HCT116 (cell line): ENCODE results near the gene TMEM135. TPM values are rescaled to one million over a fixed set of nuclear protein-coding genes. Genes with fewer than 3 reads are reported as not detected.

Source experiments
- ATAC-seq: fragments of 200-7000 bp; cut with Tn5 transposase; 2 replicates; pipeline ENCODE4 v1.9.1; 2020; ENCODE audit warnings: mild to moderate bottlenecking, moderate library complexity
- BruUV-seq: library from RNA; stranded (reverse); fragments of 400-500 nt; replicated peaks from 2 replicates; lab custom pipeline; 2021; lab: Mats Ljungman, UMichigan
- CTCF ChIA-PET: fragments of 300-600 bp; sonication (Branson Sonifier 250); formaldehyde crosslinking; loops from one replicate; lab custom pipeline; 2021; ENCODE audit warnings: antibody characterized with exemption; lab: Charles Lee
- POLR2A ChIA-PET: fragments of 300-600, 350-600 bp; sonication (Branson Sonifier 250); formaldehyde crosslinking; loops from one replicate; lab custom pipeline; 2021; ENCODE audit warnings: antibody characterized with exemption; lab: Charles Lee
- RAD21 ChIA-PET, 2 experiments: fragments of 300-600 bp; sonication (Branson Sonifier 250); formaldehyde crosslinking; loops; one replicate each; lab custom pipeline; 2023; ENCODE audit warnings: low total read pairs in 2 of 2; ENCODE audit not compliant: uncharacterized antibody in 2 of 2, unreplicated experiment in 2 of 2, low non-redundant PET in 1 of 2; lab: Charles Lee
- DNase-seq: peaks from one replicate; pipeline ENCODE4 v3.0.0-alpha.2; 2010; ENCODE audit warnings: low read depth, low spot score
- H2AFZ ChIP-seq: fragments of 200-600 bp; shearing (Covaris generic), sonication (generic); 2 replicates; pipeline ENCODE4 v1.6.1; 2017; ENCODE audit warnings: low read depth, mixed run types, mixed read lengths, antibody characterized with exemption, low read length; ENCODE audit not compliant: poor library complexity, severe bottlenecking
- H3K27ac ChIP-seq: 2 replicates; pipeline ENCODE4 v1.5.1; 2012; ENCODE audit warnings: low read depth, low read length
- H3K27me3 ChIP-seq: fragments of 200-600 bp; sonication (generic); 2 replicates; pipeline ENCODE4 v1.6.1; 2016; ENCODE audit warnings: mixed run types, low read length, mixed read lengths; ENCODE audit not compliant: insufficient read depth
- H3K36me3 ChIP-seq, 2 experiments: fragments of 200-500 bp in 1 of 2; fragments of 200-600 bp in 1 of 2; sonication (Bioruptor generic) in 1 of 2; sonication (generic) in 1 of 2; 2 replicates each; pipeline versions ENCODE4 v1.5.1 to v1.6.1; 2014 to 2016; ENCODE audit warnings: low read length in 2 of 2, inconsistent platforms in 1 of 2, mixed read lengths in 1 of 2, mixed run types in 1 of 2; ENCODE audit not compliant: insufficient read depth in 2 of 2, control insufficient read depth in 1 of 2
- H3K4me1 ChIP-seq, 2 experiments: fragments of 200-600 bp in 1 of 2; sonication (generic) in 1 of 2; 2 replicates each; pipeline versions ENCODE4 v1.5.1 to v1.6.1; 2012 to 2017; ENCODE audit warnings: low read length in 2 of 2, inconsistent platforms in 1 of 2, mild to moderate bottlenecking in 1 of 2, mixed read lengths in 1 of 2, mixed run types in 1 of 2, moderate library complexity in 1 of 2; ENCODE audit not compliant: insufficient read depth in 2 of 2, control insufficient read depth in 1 of 2
- H3K4me2 ChIP-seq: fragments of 200-600 bp; sonication (generic); 2 replicates; pipeline ENCODE4 v1.6.1; 2017; ENCODE audit warnings: mixed run types, low read length, mixed read lengths
- H3K4me3 ChIP-seq, 2 experiments: fragments of 200-600 bp in 1 of 2; sonication (generic) in 1 of 2; replicated peaks in 1 of 2; 2 replicates each; pipeline ENCODE4 v1.5.1; 2011 to 2016; ENCODE audit warnings: low read length in 2 of 2, control low read depth in 1 of 2, low read depth in 1 of 2, mild to moderate bottlenecking in 1 of 2, mixed read lengths in 1 of 2, mixed run types in 1 of 2
- H3K79me2 ChIP-seq: fragments of 200-600 bp; sonication (generic); 2 replicates; pipeline ENCODE4 v1.6.1; 2017; ENCODE audit warnings: mild to moderate bottlenecking, mixed run types, low read length, moderate library complexity, mixed read lengths; ENCODE audit not compliant: insufficient read depth
- H3K9ac ChIP-seq: fragments of 200-600 bp; sonication (generic); 2 replicates; pipeline ENCODE4 v1.6.1; 2016; ENCODE audit warnings: low read length, mixed read lengths
- H3K9me2 ChIP-seq: fragments of 200-600 bp; sonication (generic), shearing (Covaris generic); 2 replicates; pipeline ENCODE4 v1.6.1; 2017; ENCODE audit warnings: mixed run types, mild to moderate bottlenecking, moderate library complexity; ENCODE audit not compliant: insufficient read depth
- H3K9me3 ChIP-seq, 2 experiments: fragments of 200-500 bp in 1 of 2; fragments of 200-600 bp in 1 of 2; sonication (Bioruptor generic) in 1 of 2; sonication (generic) in 1 of 2; 2 replicates each; pipeline ENCODE4 v1.6.1; 2014 to 2017; ENCODE audit warnings: low read length in 2 of 2, mixed read lengths in 2 of 2, inconsistent platforms in 1 of 2, low read depth in 1 of 2, mild to moderate bottlenecking in 1 of 2, mixed run types in 1 of 2, moderate library complexity in 1 of 2; ENCODE audit not compliant: control insufficient read depth in 1 of 2, insufficient read depth in 1 of 2
- H4K20me1 ChIP-seq: fragments of 200-600 bp; sonication (generic), shearing (Covaris generic); 2 replicates; pipeline ENCODE4 v1.6.1; 2017; ENCODE audit warnings: mixed run types, mild to moderate bottlenecking, moderate library complexity; ENCODE audit not compliant: insufficient read depth
- CBX3 ChIP-seq: IDR thresholded peaks from 2 replicates; pipeline ENCODE4 v1.6.1; 2012; ENCODE audit warnings: low read depth
- CEBPB ChIP-seq: IDR thresholded peaks from 2 replicates; pipeline ENCODE4 v1.6.1; 2012; ENCODE audit warnings: low read depth
- EGR1 ChIP-seq: IDR thresholded peaks from 2 replicates; pipeline ENCODE4 v1.6.1; 2012; ENCODE audit warnings: low read depth
- ELF1 ChIP-seq: IDR thresholded peaks from 2 replicates; pipeline ENCODE4 v1.6.1; 2012; ENCODE audit warnings: low read depth, borderline replicate concordance
- EZH2 ChIP-seq: fragments of 200-600 bp; sonication (generic); IDR thresholded peaks from 2 replicates; pipeline ENCODE4 v1.6.1; 2017; ENCODE audit warnings: antibody characterized with exemption, mixed run types
- JUND ChIP-seq: IDR thresholded peaks from 2 replicates; pipeline ENCODE4 v1.6.1; 2012
- POLR2AphosphoS5 ChIP-seq: IDR thresholded peaks from 2 replicates; pipeline ENCODE4 v1.6.1; 2011; ENCODE audit warnings: mild to moderate bottlenecking, low read depth, low read length, moderate library complexity
- RAD21 ChIP-seq: IDR thresholded peaks from 2 replicates; pipeline ENCODE4 v1.6.1; 2012; ENCODE audit warnings: low read depth, mild to moderate bottlenecking
- SIN3A ChIP-seq: IDR thresholded peaks from 2 replicates; pipeline ENCODE4 v1.6.1; 2012; ENCODE audit warnings: low read depth
- SRF ChIP-seq: IDR thresholded peaks from 2 replicates; pipeline ENCODE4 v1.6.1; 2012; ENCODE audit warnings: low read depth
- TCF7L2 ChIP-seq: IDR thresholded peaks from 2 replicates; pipeline ENCODE4 v1.7.0; 2011; ENCODE audit warnings: borderline replicate concordance, inconsistent platforms; ENCODE audit not compliant: insufficient read depth, insufficient read length; ENCODE audit errors: extremely low read depth
- YY1 ChIP-seq: IDR thresholded peaks from 2 replicates; pipeline ENCODE4 v1.6.1; 2011; ENCODE audit warnings: low read length, low read depth, moderate library complexity, mild to moderate bottlenecking; ENCODE audit not compliant: insufficient replicate concordance; ENCODE audit errors: extremely low read depth
- intact Hi-C: fragments of 100-400 bp; cut with micrococcal nuclease; formaldehyde crosslinking; loops from 2 replicates; pipeline ENCODE4 v1.10.0; 2022
- total RNA-seq: library from RNA; stranded (reverse); gene quantifications from one replicate; pipeline ENCODE4 v1.2.1, GENCODE V29; 2021; ENCODE audit not compliant: unreplicated experiment
- TF ChIP-seq, protein P1 (sequence below): IDR thresholded peaks from 2 replicates; pipeline ENCODE4 v1.6.1; 2011; ENCODE audit warnings: mild to moderate bottlenecking, low read length, moderate library complexity; ENCODE audit not compliant: insufficient replicate concordance; ENCODE audit errors: extremely low read depth
- TF ChIP-seq, protein P2 (sequence below): IDR thresholded peaks from 2 replicates; pipeline ENCODE4 v1.6.1; 2012
- TF ChIP-seq, protein P3 (sequence below), 3 experiments: fragments of 200-600 bp in 1 of 3; sonication (generic) in 1 of 3; IDR thresholded peaks in 2 of 3; conservative IDR thresholded peaks in 1 of 3; 2 replicates each; pipeline ENCODE4 v1.5.1; 2012 to 2017; ENCODE audit warnings: low read depth in 2 of 3, low read length in 2 of 3, antibody characterized with exemption in 1 of 3, borderline replicate concordance in 1 of 3, control low read depth in 1 of 3, mild to moderate bottlenecking in 1 of 3, mixed read lengths in 1 of 3, mixed run types in 1 of 3, moderate library complexity in 1 of 3; ENCODE audit not compliant: insufficient read depth in 1 of 3
- TF ChIP-seq, protein P4 (sequence below): IDR thresholded peaks from 2 replicates; pipeline ENCODE4 v1.6.1; 2012; ENCODE audit warnings: low read depth
- TF ChIP-seq, protein P5 (sequence below): IDR thresholded peaks from 2 replicates; pipeline ENCODE4 v1.6.1; 2012

The TMEM135 gene
- total RNA-seq, 1 experiment from 2014 or later = 50.6 TPM

DNA sequence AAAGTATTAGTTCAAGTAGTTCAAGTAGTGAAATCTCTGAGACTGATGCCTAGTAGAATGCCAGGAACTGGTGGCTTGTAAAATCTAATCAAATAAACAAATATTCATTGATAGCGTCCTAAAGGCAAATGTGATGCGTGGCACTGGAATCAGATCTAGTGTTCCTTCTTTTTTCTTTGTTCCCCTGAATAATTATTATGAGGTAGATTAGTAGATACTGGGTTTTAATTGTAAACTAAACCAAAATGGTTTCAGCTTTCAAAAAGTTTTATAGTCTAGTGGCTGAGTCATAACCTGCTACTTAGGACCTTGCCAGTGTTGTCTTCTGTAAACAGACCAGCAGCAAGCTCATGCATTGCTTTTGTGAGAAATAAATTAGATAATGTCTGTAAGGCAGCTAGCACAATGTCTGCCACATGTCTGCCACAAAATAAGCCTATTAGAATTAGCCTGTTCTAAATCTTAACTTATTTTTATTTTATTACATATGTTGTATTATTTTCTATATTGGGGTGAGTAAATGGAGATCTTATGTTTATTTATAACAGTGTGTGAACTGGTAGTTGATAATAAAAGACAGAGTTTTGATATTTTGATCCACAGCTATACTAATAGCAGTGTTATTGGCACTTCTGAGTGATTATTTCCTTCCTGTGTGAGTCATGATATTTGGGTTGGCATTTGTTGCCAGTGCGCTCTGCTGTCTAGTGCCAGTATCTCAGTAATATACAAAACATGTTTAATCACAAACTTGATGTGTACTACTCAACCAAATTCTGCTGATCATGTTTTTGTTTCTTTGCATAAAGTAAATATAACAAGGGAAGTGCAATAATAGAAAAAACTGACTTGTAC, 135.7 kb downstream of the TMEM135 start:
- H3K9ac ChIP-seq = peak overlapping the region; percentile 35
- peak overlapping the region; percentile 50 for H3K4me2 ChIP-seq
- DNase-seq (peak; percentile 56), ATAC-seq (peak; percentile 80)
- intact Hi-C loops = loop anchor here (2.0 kb wide), 1 partner anchor 137 kb away; the partner anchor contains the start of gene TMEM135
- H4K20me1 ChIP-seq = no peaks in the 10 kb centered on the region
- POLR2A ChIA-PET = no interaction called here
- 0 out of 4 replicates have a peak, but pooled peaks cover 0 to 4% of the 10 kb centered on the region in 2 experiments for H3K36me3 ChIP-seq
- no peaks in the 10 kb centered on the region for H3K9me3 ChIP-seq
- CTCF ChIA-PET = no interaction called here
- H3K4me3 ChIP-seq = no peak overlapping the region
- H3K9me2 ChIP-seq = no peaks in the 10 kb centered on the region
- peak overlapping the region; percentile 49 for H3K27ac ChIP-seq
- 0 out of 2 replicates have a peak, but pooled peaks cover 11% of the 10 kb centered on the region for H3K79me2 ChIP-seq
- BruUV-seq = no TSS peak
- no peak overlapping the region for H2AFZ ChIP-seq
- RAD21 ChIA-PET = interaction anchor here in 1 of 2 experiments (0.6 kb wide), 1 partner anchor 179 kb away, joined by 3 read pairs; no protein-coding TSS in a partner anchor
- H3K4me1 ChIP-seq = peaks cover 41 to 47% of the 10 kb centered on the region in 2 experiments
- no peaks in the 10 kb centered on the region for H3K27me3 ChIP-seq
- TF ChIP-seq CBX3 (peak; percentile 33; the same call in 1 of the 2 replicates), SIN3A (no peak; the same call in 1 of the 2 replicates), SRF (peak; percentile 43), YY1 (no peak), ELF1 (no peak), RAD21 (no peak), EZH2 (no peak), POLR2AphosphoS5 (0 out of 2 replicates have a peak, but pooled peaks have one; percentile 19), JUND (peak; percentile 68), CEBPB (no peak; the same call in 1 of the 2 replicates), TCF7L2 (peak; percentile 31), EGR1 (0 out of 2 replicates have a peak, but pooled peaks have one; percentile 25)
- TF ChIP-seq, protein P1, sequence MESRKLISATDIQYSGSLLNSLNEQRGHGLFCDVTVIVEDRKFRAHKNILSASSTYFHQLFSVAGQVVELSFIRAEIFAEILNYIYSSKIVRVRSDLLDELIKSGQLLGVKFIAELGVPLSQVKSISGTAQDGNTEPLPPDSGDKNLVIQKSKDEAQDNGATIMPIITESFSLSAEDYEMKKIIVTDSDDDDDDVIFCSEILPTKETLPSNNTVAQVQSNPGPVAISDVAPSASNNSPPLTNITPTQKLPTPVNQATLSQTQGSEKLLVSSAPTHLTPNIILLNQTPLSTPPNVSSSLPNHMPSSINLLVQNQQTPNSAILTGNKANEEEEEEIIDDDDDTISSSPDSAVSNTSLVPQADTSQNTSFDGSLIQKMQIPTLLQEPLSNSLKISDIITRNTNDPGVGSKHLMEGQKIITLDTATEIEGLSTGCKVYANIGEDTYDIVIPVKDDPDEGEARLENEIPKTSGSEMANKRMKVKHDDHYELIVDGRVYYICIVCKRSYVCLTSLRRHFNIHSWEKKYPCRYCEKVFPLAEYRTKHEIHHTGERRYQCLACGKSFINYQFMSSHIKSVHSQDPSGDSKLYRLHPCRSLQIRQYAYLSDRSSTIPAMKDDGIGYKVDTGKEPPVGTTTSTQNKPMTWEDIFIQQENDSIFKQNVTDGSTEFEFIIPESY = no peak
- TF ChIP-seq, protein P2, sequence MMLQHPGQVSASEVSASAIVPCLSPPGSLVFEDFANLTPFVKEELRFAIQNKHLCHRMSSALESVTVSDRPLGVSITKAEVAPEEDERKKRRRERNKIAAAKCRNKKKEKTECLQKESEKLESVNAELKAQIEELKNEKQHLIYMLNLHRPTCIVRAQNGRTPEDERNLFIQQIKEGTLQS = no peak
- TF ChIP-seq, protein P3, sequence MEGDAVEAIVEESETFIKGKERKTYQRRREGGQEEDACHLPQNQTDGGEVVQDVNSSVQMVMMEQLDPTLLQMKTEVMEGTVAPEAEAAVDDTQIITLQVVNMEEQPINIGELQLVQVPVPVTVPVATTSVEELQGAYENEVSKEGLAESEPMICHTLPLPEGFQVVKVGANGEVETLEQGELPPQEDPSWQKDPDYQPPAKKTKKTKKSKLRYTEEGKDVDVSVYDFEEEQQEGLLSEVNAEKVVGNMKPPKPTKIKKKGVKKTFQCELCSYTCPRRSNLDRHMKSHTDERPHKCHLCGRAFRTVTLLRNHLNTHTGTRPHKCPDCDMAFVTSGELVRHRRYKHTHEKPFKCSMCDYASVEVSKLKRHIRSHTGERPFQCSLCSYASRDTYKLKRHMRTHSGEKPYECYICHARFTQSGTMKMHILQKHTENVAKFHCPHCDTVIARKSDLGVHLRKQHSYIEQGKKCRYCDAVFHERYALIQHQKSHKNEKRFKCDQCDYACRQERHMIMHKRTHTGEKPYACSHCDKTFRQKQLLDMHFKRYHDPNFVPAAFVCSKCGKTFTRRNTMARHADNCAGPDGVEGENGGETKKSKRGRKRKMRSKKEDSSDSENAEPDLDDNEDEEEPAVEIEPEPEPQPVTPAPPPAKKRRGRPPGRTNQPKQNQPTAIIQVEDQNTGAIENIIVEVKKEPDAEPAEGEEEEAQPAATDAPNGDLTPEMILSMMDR (IDR thresholded peaks at IDR 0.05 in 2 of 3, conservative IDR thresholded peaks at IDR 0.05 in 1 of 3; ENCODE audit: borderline replicate concordance in 1 of 3, insufficient read depth in 1 of 3, low read depth in 2 of 3, low read length in 2 of 3) = no peak
- TF ChIP-seq, protein P4, sequence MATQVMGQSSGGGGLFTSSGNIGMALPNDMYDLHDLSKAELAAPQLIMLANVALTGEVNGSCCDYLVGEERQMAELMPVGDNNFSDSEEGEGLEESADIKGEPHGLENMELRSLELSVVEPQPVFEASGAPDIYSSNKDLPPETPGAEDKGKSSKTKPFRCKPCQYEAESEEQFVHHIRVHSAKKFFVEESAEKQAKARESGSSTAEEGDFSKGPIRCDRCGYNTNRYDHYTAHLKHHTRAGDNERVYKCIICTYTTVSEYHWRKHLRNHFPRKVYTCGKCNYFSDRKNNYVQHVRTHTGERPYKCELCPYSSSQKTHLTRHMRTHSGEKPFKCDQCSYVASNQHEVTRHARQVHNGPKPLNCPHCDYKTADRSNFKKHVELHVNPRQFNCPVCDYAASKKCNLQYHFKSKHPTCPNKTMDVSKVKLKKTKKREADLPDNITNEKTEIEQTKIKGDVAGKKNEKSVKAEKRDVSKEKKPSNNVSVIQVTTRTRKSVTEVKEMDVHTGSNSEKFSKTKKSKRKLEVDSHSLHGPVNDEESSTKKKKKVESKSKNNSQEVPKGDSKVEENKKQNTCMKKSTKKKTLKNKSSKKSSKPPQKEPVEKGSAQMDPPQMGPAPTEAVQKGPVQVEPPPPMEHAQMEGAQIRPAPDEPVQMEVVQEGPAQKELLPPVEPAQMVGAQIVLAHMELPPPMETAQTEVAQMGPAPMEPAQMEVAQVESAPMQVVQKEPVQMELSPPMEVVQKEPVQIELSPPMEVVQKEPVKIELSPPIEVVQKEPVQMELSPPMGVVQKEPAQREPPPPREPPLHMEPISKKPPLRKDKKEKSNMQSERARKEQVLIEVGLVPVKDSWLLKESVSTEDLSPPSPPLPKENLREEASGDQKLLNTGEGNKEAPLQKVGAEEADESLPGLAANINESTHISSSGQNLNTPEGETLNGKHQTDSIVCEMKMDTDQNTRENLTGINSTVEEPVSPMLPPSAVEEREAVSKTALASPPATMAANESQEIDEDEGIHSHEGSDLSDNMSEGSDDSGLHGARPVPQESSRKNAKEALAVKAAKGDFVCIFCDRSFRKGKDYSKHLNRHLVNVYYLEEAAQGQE = no peak
- TF ChIP-seq, protein P5, sequence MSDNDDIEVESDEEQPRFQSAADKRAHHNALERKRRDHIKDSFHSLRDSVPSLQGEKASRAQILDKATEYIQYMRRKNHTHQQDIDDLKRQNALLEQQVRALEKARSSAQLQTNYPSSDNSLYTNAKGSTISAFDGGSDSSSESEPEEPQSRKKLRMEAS = no peak; the same call in 1 of the 2 replicates
